Stimulated activated CD8-positive, alpha-beta memory T cell treated with anti-CD3 and anti-CD28 coated beads, Interleukin-7, amount 100 ng/mL, for 24 hours (primary cell): ENCODE results near the gene PRKG1.

Source experiments
- DNase-seq: peaks from one replicate; pipeline ENCODE4 v3.0.0-alpha.2; 2020; ENCODE audit warnings: low read depth

Gene PRKG1

DNA sequence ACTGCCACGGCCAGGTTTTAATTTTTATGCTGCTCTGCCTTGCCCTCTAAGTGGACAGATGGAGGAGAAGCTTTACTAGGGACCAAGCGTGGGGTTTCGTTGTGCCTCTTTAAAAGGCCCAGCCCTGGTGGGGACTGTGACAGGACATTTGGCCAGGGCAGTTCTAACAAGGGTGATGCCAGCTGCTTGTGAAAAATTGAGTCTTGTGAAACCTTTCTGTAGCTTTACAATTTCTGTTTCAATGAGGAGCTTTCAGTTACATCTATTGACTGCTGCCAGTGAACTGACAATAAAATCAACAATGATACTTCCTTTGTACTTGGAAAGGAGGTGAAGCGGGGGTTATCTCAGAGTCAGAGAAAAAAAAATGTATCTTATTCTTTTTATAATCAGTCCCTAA lies 858.2 kb downstream of the PRKG1 start:
- DNase-seq, result no peak

DNA sequence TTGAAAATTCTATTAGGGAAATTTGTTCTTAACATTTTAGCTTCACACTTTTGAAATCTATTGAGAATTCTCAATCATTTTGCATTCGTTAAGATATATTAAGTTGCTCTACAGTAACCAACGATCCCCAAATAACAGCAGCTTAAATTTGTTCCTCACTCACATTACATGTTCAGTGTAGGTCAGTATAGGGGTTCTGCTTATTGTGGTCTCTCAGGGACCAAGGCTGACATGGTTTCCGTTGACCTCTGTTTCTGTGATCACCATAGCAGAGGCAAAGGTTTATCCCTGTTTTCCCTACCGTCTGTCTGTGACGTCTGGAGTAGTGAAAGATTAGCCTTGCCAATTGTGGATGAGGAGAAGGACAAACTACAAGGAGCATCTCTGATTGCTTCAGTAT lies 860.1 kb downstream of the PRKG1 start:
- no peak for DNase-seq

DNA sequence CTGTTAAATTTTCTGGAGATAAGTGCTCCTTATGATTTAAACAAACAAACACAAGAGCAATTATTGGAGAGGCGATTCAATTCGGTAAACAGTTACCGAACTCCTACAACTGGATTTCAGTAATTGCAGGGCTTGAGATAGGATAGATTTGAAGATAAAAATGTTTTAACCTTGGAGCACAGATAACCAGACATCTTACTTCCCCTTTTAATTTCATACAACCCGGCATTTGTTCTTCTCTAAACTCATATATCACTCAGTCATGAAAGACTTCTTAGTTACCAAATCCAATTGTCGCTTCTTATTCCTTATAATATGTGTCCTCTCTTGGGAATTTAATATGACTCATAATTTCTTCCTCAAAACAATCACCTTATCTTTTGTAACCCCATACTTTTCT lies 861.1 kb downstream of the PRKG1 start:
- DNase-seq, result no peak

DNA sequence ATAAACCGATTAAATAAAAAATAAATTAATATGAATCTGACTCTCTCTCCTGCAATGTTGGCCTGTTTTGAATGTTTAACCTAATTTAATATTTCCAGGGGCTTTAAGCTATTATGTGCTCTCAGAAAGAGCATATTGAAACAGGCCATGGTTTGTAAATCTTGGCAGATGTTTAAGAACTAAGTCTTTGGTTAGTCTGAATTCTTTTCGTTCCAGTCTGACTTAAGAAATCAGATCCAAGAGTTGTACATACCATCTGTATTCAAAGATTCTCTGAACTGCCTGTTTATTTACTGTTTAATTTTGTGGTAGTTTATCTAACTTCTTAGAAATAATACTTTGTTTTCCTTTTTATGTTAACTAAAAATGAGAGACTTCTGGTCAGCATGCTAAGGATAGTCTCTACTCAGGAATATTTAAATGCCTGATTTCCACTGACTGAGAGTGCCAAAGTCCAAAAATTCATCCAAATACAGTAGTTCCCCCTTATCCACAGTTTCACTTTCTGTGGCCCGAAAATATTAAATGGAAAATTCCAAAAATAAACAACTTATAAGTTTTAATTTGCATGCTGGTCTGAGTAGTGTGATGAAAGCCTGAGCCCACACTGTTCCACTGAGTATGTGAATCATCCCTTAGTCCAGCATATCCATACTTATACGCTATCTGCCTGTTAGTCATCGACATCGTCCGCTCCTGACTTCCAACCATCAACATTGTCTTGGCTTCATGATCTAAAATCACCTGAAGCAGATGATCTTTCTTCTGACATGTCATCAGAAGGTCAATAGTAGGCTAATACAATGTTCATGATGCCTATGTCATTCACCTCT lies 863.2 kb downstream of the PRKG1 start:
- no peak for DNase-seq

DNA sequence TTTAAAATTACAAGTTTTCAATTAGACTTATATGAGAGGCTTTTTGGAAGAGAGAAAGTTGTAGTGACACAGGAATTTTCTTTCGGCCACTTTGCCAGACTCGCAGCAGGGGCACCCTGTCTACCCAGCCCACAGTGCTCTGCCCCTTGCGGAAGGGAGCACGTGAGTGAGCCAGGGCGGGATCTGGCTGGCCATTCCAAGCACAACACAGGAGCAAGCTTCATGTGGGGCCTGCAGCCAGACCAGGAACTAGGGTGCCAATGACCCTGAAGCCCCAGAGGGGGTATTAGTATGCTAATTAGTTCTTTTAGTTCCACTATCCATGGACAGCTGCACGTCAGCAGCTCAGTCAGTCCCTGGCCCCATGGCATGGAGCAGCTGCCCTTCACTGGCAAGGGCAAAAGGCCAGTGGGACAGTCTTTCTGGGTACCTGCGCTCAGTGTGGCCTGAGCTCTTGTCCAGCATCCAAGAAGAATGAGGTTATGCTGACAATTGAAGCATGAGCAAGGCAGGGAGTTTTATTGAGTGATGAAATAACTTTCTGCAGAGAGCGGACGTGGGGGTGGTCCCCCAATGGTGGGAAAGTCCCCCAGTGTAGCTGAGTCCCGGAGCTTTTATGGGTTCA lies 876.2 kb downstream of the PRKG1 start:
- no peak for DNase-seq

DNA sequence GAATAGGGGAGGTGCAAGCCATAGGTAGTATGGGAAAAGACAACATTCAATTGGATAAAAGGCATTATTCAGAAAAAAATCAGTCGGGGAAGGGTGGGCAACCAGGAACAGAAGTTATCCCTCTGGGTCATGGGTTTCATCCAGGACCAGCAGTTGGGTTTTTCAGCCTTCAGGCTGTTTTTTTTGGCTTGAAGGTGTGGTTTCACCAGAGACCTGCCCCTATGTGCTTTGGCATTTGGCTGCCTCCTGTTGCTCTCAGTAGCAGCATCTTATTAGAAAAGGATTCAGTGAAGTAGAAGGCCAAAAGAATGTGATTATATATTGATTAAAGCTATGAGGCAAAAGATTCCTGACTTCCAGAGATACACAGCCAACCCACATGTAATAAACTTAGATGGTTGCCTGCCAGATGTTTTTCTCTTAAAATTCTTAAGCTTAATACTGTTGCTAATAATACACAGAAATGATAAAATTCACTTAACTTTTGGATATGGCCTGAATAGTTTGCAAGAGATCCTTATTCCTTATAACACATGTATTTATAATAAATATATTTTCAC lies 876.8 kb downstream of the PRKG1 start:
- no peak for DNase-seq

DNA sequence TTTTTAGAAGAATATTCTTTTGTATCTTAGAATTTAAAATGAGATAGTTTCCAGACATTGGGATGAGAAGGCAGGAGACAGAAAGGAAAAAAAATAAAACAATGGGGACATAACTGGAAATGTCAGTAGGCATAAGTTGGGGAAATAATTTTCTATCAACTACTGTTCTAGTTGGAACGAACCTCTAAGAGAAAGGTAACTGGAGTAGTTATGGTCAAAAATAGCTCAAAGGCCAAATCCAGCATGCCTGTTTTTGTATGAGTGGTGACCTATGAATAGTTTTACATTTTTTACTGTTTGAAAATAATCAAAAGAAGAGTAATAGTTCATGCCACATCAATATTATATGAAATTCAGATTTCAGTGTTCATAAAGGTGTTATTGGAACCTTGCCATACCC lies 877.3 kb downstream of the PRKG1 start:
- no peak for DNase-seq

DNA sequence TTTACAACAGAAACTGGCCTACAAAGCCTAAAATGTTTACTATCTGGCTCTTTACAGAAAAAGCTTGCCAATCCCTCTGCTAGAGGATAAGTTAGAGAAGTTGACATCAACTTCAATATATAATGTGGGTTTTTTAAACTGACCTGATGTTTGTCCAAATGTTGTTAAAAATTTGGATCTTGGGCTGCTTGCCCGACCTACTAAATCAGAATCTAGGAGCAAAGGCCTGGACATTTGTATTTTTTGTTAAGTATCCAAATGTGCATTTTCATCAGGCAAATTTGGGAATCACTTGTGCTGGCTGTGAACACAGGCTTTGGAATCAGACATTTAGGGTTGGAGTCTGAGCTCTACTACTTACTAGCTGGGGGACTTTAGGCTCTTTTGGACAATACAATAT lies 877.8 kb downstream of the PRKG1 start:
- DNase-seq, result no peak

DNA sequence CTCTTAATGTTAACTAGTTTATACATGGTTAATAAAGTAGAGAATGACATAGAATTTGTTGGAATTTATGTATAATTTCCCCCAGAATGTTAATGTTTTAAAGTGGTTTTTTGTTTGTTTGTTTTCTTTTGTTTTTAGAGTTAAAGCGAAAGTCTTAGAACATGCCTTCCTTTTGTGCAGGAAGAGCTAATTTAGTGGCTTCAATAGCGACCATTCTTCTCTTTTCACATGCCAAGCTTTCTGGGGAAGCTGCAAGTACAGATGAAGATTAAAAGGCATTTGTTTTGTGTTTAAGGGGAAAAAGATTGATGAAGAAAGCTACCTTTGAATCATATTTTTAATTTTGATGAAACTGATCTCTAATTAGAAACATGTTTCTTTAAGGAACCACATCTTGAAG lies 881.4 kb downstream of the PRKG1 start:
- DNase-seq, result no peak

DNA sequence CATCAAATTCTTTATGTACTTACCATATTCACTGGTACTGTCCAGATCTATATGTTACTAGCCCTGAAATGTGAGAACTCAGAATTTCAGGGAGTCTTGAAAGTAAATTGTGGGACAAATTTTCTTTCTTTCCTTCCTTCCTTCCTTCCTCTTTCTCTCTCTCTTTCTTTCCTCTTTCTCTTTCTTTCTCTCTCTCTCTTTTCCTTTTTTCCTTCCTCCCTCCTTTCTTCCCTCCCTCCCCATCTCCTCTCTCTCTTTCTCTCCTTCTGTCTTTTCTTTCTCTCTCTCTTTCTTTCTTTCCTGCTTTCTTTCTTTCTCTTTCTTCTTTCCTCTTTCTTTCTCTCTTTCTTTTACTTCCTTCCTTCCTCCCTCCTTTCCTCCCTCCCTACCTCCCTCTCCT lies 882.5 kb downstream of the PRKG1 start:
- no peak for DNase-seq

DNA sequence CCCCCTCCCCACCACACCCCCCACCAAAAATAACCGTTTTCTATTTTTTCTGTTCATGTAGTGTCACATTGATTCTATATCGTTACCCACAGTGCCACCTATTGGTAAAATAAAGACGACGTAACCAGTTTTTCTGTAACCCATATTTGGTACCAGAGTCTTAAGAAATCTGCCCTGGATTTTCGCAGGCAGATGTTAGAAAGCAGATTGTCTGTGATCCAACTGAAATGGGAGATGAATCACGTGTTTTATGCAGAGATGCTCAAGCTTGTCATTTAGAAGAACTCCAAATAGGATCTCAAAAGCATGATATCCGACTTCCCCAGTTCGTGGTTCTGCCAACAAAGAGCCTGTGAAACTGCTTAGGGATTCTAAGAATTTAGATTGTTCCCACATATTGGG lies 886.2 kb downstream of the PRKG1 start:
- DNase-seq, result no peak

DNA sequence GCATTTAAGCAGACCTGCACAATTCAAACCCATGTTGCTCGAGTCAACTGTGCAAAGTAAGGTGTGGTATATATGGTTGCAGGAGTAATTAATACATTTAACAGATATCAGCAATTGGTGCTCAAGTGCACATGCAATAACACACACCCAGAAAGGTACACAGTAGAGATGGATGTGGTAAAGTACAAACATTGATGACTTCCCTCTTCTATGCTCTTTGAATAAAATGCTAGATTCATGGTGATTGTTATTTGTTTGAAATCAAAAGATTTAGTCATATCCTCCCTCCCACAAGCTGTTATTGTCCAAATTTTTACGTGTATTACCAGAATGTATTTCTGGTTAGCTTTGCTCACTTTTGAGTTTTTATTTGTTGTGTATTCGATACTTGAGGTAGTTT lies 887.1 kb downstream of the PRKG1 start:
- no peak for DNase-seq

DNA sequence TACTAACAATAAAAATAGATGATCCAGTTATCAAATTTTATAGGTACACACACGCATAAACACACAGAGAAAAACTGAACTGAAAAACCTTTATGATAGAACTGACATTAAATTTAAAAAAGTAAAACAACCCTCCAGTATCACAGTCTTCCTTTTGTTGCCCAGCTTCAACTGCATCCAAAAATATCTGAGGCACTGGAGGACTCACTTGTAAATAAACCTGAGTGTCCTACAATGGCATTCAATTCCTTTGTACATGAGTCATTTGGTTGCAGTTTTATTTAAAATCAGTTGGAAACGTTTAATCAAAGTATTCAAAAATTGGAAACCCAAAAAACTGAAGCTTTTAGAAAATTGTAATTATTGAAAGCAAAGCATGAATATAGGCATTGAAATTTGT lies 890.3 kb downstream of the PRKG1 start:
- DNase-seq, result no peak

DNA sequence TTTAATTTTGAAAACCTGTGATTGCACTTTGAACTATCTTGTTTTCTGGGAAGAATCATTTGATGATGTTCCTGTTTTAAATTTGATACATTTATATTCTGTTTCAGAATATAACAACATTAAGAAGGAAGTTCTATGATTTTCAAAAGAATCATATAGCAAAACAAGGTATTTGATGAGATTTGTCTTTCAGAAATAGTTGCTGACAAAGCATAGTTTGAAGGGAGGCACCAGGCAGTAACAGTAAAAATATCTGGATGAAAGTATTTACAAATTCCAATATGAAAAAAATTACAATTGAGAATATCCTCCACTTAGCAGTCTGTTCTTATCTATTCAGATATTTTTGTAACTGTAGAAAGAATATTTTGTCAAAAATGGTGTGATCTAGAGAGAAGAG lies 891.2 kb downstream of the PRKG1 start:
- no peak for DNase-seq

DNA sequence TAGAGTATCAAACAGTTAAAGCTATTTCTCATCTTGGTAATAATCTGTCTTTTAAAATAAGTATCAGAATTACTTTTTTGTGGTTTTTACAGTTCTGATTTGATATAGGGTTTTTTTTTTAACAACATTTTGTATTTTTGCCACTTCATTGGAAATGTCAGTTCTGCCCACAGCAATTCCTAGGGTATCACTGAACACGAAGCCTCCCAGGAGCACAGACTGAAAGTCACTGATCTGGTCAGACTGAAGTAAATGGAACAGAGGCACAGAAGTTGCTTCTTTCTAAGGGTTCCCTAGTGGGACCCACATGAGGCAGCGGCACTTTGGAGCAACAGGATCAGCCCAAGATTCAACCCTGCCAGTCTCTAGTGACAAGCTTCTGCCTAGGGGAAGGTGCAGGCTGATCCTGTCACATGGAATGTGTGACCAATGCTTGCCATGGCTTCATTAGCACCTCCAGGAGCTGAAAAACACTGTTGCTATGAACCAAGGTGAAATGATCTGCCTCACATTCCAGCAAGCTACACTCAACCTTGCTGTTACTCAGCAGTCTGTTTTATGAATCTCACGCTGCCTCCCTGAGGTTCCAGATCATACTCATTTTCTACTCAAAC lies 898.6 kb downstream of the PRKG1 start:
- no peak for DNase-seq

DNA sequence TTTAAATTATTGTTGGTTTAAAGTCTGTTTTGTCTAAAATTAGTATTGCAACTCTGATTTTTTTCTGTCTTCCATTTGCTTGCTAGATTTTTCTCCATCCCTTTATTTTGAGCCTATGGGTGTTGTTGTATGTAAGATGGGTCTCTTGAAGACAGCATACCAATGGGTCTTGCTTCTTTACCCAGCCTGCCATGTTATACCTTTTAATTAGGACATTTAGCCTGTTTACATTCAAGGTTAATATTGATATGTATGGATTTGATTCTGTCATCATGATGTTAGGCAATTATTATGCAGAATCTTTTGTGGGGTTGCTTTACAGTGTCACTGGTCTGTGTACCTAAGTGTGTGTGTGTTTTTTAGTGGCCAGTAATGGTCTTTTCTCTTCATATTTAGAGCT lies 906.5 kb downstream of the PRKG1 start:
- no peak for DNase-seq

DNA sequence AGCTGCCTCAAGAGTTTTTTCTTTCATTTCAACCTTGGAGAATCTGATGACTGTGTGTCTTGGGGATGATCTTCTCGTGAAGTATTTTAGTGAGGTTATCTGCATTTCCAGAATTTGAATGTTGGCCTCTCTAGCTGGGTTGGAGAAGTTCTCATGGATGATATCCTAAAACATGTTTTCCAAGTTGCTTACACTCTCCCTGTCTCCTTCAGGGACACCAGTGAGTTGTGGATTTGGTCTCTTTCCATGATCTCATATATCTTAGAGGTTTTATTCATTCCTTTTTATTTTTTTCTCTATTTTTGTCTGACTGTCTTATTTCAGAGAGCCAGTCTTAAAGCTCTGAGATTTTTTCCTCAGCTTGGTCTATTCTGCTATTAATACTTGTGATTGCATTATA lies 907.4 kb downstream of the PRKG1 start:
- no peak for DNase-seq

DNA sequence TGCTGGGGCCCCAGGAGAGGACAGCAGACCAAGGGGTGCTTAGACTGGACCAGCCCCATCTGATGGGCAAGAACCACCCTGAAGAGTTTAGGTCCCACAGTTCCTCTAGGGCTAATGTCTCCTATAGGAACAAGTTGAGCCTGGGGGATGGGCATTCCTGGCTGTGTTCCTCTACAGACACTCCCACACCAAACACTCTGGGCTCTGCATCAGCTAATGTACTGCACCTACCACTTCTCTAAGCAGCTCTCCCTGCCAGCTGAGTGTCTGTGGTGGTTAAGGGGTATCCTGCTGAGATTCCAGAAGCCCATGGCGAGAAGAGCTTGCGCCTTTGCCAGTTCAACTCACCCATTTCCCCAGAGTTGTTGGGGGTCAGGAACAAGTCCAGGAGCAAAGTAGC lies 909.2 kb downstream of the PRKG1 start:
- DNase-seq, result no peak

DNA sequence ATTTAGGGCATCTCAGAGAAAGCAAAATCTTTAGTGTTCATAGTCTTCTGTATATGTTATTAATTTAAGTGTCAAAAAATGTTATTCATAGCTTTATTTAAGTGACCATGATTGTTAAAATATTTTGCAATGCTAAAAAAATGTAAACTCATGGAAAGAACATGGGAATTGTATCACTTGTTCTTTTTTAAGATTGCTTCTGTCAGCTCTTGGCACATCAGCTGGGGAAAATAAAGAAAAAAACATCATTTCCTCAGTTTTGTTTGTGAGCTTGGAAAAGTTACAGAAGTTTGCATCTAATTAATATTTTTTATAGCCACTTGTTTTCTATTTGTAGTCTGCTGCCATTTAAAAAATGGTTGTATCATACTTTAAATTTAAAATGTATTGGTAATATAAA lies 911.0 kb downstream of the PRKG1 start:
- DNase-seq, result no peak

DNA sequence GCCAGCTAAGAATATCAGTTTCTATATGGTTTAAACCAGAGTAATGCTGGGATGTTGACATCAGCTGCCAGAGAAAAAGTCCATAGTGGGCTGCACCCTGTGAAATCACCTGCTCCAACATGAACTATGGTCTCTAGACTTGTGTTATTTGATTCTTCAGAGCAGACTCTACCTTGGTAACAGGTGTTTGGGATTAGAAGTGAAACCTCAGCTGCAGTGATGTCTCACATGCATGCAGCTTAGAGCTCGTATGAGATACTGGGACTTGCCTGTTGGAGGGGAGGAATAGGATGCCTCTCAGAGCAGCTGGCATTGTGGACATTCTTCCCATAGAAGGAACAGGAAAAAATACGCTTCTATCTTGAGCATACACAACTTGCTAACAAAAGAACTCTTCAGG lies 912.2 kb downstream of the PRKG1 start:
- DNase-seq, result no peak

DNA sequence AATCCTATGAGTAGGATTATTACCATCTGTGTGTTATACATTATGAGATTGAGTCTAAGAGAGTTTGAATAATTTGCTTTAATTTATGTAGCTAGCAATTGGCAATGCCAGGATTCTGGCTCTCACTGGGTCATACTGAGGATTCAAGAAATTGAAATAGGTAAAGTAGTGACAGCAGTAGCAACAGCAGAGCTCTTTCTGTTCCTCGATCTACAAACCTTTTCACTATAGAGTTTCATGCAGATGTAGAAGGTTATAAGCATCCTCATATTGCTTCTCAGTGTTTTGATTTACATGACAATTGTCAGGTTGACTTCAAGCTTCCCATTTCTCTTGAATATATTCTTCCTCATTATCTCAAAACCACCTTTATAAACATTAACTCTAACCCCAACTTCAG lies 919.2 kb downstream of the PRKG1 start:
- no peak for DNase-seq

DNA sequence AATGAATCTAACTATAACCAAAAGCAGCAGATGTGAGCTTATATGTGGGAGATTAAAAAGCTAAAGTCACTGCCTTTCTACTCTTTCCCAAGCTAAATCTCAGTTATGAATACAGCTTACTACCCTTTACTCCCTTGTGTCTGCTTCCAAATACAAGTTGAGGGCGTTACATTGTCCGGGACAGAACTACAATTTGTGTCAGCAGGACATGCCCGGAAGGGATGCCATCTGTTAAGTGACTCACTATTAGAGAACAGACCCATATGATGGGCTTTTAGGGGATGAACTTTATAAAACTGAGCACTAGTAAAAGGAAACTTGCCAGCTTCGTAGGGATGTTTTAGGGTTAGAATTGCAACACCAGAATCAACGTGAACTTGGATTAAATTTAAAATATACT lies 924.8 kb downstream of the PRKG1 start:
- no peak for DNase-seq

DNA sequence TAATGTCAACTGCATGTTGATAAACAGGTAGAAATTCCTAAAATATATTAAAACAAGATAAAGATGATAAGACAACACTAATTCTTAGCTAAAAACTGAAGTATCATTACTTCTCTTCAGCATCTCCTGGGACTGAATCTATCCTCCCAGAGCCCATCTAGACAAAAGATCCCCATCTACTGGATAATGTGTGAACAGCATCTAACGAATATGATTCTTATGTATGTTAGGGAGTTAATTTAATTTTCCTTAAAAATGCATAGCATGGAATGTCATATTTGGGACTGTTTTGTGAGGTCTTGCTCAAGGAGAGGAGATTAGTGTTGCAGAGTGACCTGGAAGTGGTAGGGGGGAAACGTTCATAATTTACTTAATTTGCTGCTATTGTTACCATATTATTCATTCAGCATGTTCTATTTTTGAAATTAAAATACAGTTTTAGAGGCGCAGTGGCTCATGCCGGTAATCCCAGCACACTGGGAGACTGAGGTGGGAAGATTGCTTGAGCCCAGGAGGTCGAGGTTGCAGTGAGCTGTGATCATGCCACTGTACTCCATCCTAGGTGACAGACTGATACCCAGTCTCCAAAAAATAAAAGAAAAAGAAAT lies 930.2 kb downstream of the PRKG1 start:
- no peak for DNase-seq
